22Rv1 (cell line): Measurements from ENCODE around the gene RBMS3.

Source experiments
- CTCF ChIP-seq: fragments of 450-650 bp; IDR thresholded peaks from 2 replicates; pipeline ENCODE4 v1.5.1; 2017; ENCODE audit warnings: mild to moderate bottlenecking
- ZFX ChIP-seq: fragments of 450-650 bp; IDR thresholded peaks from 2 replicates; pipeline ENCODE4 v1.6.1; 2017; ENCODE audit warnings: antibody characterized with exemption, borderline replicate concordance

- TF ChIP-seq CTCF (no peak), ZFX (no peak)
Observed at GRCh38 chr3:29301332-29302019, 20.6 kb downstream of the RBMS3 start.
